ENCODE data around the gene NEU4.

GRCh38 chr2:241764275-241765241, 44.4 kb upstream of the NEU4 start:
- TF ChIP-seq POLR2A (IDR thresholded peaks at IDR 0.05) = no peak
- TF ChIP-seq CTCF (IDR thresholded peaks at IDR 0.05 in 4 of 5, conservative IDR thresholded peaks at IDR 0.05 in 1 of 5) = no peak

Data from gastrocnemius medialis (tissue), 4 donors.